Kidney capillary endothelial cell (primary cell): ENCODE results near the gene BLZF1.
A peak's percentile ranks its signal among the peaks of the same experiment; 100 is the strongest.
"Not testable (repeated sequence)": the region's sequence is repeated elsewhere in the genome, so short reads cannot be mapped to it uniquely, and the experiment has no call there.

Experiments used
- DNase-seq: peaks from one replicate; pipeline ENCODE4 v3.0.0-alpha.2; 2018; ENCODE audit warnings: low spot score

BLZF1 gene, protein sequence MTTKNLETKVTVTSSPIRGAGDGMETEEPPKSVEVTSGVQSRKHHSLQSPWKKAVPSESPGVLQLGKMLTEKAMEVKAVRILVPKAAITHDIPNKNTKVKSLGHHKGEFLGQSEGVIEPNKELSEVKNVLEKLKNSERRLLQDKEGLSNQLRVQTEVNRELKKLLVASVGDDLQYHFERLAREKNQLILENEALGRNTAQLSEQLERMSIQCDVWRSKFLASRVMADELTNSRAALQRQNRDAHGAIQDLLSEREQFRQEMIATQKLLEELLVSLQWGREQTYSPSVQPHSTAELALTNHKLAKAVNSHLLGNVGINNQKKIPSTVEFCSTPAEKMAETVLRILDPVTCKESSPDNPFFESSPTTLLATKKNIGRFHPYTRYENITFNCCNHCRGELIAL

DNA sequence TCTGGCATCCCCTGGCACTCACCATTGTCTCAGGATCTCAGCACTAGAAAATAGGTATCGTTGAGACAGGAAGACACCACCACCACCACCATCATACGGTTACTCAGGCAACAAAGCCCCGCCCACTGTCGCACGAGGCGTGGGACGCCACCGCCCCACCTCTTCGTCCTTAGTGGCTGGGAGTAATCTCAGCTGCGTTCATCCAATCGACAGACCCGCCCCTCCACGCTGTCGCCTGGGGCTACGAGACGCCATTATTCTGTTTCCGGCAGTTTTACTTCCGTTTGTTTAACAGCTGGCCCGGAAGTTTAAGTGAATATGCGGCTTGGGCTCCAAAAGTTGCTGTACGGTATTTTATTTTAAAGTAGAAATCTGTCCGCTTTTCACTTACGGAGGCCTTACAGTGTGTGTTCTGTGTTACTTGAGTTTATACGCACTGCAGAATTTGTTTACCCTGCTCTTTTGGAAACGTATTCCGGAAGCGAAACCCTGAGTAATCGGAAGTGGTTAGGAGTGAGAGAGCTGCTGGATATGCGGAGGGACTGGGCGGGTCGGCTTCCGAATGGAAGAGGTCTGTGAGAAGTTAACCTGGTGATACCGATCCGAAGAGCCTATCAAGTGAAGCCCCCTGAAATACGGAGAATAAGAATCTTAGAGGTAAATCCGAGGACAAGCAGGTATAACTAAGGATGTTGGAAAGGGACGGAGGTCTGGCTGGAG lies at the start of gene BLZF1, which contains the start of gene NME7:
BLZF1 (plus strand) TSS at position 510 of the 720 bp plus-strand sequence. CDS start 1,328 bp downstream, outside the sequence.
NME7 (minus strand) TSS at position 112 of the 720 bp plus-strand sequence; CDS start at position 25, 87 bp downstream.
- peak; percentile 96 for DNase-seq

DNA sequence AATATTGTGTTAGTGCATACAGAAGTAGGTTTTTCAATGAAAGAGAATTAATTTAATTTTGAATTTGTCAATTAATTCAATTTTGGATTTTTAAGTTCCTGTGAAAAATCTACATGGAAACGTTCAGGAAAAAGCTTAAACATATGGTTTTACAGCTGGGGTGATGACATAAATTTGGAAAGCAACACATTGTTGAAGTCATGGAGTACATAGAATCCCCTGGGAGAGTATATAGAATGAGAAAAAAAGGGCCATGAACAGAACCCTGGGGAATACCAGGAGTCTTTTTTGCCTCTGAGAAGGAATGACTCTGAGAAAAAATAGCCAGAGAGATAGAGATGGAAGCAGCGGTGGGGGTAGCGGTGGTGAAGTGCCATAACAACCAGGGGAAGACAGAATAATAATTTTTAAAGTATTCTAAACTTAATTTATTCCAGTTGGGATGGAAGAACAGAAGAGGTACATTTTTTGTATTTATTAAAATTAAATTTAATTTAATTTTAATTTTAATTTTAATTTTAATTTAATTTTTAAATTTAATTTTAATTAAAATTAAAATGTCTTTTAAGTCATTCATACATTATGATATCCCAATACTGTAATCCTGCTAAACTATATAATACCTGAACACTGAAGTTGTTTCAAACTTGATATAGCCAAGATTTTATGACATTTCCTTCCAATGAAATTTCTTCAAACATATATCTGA lies 49.3 kb upstream of the BLZF1 start:
- DNase-seq: no peak

DNA sequence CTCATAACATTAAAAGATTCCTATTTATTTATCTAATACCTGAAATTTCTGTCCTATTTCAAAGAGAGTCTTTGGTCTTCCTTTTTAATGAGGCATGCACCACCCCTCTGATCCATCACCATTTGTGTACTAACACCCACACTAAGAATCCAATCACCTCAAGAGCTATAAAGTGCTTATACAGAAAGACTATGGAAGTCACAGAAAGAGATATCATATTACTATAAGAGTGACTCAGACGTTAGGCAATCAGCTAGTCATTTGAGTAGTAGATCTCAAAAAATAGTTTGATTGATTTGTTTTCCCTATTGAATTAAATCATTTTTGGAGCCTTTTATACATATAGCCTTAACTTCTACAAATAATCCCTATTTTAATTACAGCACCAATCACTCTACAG lies 46.5 kb upstream of the BLZF1 start:
- DNase-seq: no peak

DNA sequence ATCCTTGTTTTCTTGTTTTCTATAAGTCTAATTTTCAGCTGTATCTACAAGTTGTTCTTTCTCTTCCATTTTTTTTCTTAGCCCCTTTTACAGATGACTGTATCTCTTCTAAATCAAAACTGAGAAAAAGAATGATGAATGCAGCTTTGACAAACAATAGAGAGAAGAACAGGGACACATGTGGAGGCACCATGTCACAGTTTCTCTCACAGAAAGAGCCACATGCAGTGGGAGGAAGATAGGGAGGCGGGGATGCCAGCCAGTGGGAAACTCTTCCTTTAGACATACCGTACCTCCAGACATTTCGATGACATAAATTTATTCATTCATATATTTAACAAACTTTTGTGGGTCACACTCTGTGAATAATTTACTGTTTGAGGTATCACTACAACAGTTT lies 45.9 kb upstream of the BLZF1 start:
- DNase-seq: no peak

DNA sequence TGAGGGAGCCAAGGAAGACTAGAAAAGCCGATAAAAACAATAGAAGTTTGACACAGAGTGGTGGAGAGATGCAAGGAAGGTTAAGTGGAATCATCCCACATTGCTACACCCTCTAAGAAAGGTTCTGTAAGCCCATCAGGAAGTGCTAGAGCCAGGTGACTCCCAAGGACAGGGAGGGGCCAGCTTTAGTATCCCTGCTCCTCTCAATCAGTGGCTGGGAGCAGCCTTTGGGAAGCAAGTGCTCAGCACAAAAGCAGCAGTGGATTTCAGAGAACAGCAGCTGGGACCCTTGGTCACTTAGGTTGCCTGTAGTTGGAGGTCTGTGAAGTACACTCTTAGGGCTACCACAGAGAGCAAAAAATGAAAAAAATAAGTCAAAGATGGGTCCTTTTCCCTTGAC lies 42.9 kb upstream of the BLZF1 start:
- DNase-seq: no peak

DNA sequence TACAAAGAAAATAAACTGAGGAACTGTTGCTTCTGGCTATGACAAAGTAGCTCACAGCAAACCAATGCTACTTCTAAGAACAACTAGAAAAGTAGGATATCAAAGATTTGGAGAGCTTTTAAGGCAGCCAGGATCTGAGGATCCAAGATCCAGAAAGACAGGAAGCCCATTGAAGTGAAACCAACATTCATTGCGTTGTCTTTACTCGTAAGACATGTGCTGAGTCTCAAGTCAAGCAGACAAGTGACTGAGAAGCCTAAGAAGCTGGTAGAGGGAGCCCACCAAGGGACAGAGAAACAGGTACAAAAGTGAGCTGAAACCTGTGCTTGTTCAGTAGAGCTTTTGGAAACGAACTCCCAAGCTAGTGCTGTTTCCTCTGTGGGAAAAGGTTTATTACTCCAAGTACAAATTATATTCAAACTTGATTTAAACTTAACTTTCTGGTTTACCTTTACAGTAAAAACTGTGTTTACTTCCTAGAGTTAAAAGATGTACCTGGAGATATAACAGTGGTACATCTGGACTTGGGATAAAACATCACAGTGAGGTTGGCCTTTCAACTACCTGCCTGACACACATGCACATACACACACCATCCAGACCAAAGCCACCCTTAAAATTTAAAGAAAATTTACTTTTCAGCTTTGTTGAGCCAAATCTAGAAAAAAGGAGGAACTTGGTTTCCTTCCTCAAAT lies 41.6 kb upstream of the BLZF1 start:
- no peak for DNase-seq

DNA sequence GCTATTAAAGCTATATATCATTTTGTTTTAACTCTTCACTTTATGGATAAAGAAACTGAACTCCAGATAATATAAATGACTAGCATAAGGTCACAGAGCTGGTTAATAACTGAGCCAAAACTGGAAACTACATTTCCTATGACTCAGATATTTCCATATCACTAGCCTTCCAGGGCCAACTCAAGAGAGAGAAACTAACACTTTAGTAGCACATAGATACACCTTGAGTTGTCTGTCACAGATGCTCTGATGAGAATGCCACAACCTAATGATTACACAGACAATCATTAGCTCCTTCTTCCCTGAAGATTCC lies 41.1 kb upstream of the BLZF1 start:
- DNase-seq: peak; percentile 26

DNA sequence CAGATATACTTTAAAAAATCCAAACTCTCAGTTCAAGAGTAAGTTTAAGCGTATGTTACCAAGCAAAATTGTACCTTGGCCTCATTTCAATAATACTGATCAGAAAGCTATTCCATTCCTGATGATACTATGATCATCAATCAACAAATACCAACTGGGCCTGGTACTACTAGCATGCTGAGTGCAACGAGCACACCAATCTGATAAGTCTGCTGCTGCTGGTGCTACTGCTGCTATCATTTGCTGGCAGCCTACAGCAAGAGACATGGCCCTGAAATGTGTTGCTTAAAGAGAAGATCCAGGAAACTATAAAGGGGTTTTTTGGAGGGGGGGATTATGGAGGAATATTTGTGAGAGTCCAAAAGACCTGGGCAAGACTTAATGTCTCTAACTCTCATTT lies 40.1 kb upstream of the BLZF1 start:
- no peak for DNase-seq

DNA sequence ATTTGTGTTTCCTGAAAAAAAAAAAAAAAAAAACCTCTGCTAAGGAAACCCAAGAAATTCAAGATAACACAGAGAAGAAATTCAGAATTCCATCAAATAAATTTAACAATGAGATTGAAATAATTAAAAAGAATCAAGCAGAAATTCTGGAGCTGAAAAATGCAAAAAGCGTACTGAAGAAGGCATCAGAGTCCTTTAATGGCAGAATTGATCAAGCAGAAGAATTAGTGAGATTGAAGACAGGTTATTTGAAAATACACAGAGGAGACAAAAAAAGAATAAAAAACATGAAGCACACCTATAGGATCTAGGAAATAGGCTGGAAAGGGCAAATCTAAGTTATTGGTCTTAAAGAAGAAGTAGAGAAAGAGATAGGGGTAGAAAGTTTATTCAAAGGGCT lies 38.6 kb upstream of the BLZF1 start:
- DNase-seq: no peak

DNA sequence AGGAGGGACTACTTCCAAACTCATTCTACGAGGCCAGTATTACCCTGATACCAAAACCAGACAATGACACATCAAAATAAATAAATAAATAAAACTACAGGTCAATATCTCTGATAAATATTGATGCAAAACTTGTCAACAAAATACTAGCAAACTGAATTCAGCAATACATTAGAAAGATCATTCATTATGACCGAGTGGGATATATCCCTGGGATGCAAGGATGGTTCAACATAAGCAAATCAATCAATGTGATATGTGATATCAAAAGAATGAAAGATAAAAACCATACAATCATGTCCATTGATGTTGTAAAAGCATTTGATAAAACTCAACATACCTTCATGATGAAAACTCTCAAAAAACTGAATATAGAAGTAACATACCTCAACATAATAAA lies 37.1 kb upstream of the BLZF1 start:
- DNase-seq: no peak

DNA sequence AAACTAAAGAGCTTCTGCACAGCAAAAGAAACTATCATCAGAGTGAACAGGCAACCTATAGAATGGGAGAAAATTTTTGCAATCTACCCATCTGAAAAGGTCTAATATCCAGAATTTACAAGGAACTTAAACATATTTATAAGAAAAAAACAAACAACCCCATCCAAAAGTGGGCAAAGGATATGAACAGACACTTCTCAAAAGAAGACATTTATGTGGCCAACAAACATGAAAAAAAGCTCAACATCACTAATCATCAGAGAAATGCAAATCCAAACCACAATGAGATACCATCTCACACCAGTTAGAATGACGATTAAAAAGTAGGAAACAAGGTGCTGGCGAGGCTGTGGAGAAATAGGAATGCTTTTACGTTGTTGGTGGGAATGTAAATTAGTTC lies 33.3 kb upstream of the BLZF1 start:
- not testable (repeated sequence) for DNase-seq

DNA sequence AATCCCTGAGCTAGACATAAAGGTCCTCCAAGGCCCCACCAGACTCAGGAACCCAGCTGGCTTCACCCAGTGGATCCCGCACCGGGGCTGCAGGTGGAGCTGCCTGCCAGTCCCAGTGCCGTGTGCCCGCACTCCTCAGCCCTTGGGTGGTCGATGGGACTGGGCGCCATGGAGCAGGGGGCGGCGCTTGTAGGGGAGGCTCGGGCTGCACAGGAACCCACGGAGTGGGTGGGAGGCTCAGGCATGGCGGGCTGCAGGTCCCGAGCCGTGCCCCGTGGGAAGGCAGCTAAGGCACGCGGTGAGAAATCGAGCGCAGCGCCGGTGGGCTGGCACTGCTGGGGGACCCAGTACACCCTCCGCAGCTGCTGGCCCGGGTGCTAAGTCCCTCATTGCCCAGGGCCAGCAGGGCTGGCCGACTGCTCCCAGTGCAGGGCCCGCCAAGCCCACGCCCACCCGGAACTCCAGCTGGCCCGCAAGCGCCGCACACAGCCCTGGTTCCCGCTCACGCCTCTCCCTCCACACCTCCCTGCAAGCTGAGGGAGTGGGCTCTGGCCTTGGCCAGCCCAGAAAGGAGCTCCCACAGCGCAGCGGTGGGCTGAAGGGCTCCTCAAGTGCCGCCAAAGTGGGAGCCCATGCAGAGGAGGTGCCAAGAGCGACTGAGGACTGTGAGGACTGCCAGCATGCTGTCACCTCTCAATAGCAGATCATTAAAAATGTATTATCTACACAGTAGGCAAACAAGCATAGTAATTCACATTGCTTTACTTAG lies 30.9 kb upstream of the BLZF1 start:
- not testable (repeated sequence) for DNase-seq

DNA sequence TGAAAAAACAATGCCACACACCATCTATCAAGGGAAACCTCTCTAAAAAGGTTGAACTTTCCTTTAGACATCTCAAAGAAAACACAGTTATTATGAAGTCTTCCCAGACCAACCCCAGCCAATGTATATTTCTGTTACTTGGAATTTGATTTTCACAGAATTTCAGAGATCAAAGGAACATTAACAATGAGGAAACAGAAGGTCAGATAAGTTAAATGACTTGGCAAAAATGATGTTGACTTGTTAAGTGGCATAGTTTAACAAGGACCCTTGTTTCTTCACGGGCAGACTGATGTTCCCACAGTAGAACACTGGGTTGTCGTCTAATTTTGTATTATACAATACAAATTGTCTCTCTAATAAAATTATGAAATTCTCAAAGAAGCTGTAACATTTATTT lies 29.4 kb upstream of the BLZF1 start:
- no peak for DNase-seq

DNA sequence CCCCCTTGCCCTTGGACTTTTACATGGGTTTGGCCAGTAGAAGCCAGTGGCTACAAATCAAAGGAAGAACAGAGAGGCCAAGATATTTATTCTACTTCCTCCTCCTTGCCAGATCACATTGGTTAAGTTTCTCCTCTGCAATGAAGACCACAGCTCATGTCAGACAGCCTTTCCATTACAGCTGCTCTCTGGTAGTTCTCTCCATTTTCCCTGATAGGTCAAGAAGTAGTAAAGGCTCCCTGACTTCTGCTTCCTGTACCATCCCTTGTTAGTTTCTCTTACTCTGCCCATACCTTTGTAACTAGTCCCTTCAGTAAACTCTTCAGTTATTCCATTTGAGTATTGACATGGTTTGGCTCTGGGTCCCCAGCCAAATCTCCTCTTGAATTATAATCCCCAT lies 28.2 kb upstream of the BLZF1 start:
- no peak for DNase-seq

DNA sequence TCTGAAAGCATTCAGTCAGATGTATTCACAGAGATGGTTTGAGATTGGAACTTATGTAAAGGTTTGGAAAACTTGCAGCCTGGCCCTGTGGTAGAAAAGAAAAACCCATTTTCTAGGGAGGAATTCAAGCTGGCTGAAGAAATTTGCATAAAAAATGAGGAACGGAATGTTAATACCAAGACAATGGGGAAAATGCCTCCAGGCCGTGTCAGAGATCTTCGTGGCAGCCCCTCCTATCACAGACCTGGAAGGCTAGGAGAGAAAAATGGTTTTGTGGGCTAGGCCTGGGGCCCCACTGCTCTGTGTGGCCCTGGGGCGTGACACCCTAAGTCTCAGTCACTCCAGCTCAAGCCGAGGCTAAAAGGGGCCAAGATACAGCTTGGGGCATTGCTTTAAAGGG lies 27.1 kb upstream of the BLZF1 start:
- DNase-seq: no peak

DNA sequence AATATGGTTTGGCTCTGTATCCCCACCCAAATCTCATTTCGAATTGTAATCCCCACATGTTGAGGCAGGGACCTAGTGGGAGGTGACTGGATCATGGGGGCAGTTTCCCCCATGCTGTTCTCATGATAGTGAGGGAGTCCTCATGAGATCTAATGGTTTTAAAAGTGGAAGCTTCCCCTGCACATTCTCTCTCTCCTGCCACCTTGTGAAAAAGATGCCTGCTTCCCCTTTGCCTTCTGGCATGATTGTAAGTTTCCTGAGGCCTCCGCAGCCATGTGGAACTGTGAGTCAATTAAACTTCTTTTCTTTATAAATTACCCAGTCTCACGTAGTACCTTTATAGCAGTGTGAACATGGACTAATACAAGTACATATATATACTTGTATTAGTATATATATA lies 25.9 kb upstream of the BLZF1 start:
- not testable (repeated sequence) for DNase-seq

DNA sequence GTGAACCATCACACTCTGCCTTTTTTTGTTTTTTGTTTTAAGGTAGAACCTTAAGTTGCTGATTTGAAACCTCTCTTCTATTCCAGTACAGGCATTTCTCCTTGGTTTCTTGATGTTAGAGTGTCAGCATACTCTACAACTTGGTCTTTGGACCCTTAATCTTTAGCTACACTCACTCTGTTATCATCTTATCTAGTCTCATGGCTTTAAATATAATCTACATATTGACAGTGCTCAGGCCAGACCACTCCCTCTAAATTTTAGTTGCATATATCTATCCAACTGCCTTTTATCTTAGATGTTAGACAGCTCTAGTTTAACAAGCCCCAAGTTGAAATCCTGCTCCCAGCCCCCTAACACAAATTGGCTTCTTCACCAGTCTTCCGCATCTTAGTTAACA lies 22.5 kb upstream of the BLZF1 start:
- no peak for DNase-seq

DNA sequence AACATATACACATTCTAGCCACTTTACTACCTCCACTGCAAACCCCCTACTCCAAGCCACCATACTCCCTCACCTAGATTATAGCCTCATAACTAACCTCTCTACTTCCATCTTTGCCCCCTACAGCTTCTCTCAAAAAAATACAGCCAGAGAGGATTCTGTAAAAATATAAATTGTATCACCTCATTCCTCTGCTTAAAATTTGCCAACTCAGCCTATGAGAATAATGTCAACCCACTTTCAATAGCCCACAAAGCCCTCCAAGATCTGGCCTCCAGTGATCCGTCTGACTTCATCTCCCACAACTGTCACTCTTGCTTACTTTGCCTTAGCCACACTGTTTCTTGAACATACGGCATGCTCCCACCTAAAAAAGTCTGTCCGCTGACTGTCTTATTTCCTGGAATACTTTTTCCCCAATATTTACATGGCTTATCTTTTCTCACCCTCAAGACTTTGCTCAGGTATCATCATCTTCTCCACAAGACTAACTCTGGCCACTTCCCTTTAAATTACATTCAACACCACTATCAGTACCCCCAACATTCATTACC lies 21.9 kb upstream of the BLZF1 start:
- DNase-seq: no peak

DNA sequence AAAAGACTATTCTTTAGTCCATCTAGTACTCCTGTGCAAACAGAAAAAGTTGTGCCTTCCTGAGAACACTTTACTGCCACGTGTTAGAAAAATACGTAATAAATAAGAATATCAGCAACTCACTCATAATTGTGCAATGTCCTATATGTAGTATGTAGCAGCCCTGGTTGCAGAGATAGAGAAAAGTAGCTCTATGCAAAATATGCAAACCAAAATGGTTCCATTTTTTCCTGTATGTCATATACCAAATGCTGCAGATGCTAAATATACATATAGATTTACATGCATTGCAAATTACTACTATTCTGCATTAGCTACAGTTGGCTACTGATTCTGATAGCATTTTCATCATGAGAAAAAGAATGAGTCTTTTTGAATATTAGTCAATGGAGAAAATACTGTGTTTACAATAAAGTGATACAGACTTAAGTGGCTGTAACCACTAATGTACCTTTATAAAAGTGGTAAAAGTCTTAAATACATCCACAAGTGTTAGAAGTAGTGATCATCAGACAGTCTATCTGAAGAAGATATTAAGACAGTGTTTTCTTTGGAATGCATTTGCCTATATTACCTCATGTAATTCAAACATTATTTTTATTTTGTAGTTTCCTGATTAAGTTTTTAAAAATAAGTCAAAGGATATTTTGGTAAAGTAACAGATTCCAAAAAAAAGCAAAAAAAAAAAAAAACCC lies 20.2 kb upstream of the BLZF1 start:
- no peak for DNase-seq

DNA sequence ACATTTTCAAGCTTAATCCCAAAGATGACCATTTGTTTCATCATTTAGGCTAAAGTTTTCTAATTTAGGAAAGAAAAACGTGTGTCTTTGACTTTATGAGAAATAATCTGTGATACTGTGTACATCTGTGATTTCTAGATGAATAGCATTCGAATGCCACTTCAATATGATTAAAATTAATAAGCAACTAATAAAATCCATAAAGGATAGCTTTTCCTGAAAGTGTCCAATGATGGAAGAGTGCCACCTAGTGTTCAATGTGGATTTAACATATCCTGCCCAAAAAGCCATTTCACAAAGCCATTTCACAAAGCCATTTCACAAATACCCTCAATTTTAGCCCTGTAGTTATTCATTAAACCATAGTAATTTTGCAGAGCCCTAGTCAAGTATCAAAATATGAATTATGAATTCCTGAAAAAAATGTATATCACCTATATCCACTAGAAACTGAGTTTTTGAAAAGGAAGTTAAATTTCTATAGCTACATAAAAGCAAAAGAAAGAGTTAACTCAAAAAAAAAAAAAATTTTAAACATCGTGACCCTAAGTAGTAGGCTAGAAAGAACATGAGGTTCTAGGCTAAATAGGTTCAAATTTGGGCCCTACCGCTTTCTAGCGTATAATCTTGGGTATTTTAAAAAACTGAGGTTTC lies 19.5 kb upstream of the BLZF1 start:
- peak; percentile 75 for DNase-seq
